Mesenchymal stem cell (in vitro differentiated cells and primary cell): ENCODE results near the gene JAGN1.
"Not testable (repeated sequence)": the region's sequence is repeated elsewhere in the genome, so short reads cannot be mapped to it uniquely, and the experiment has no call there.

ENCODE experiments used
- DNase-seq: peaks from one replicate; pipeline ENCODE4 v3.0.0-alpha.2; 2013
- H2AFZ ChIP-seq: one replicate; pipeline ENCODE4 v1.6.1; 2013; ENCODE audit warnings: low read depth, mild to moderate bottlenecking, control low read depth, inconsistent platforms, low read length, moderate library complexity
- H2AK5ac ChIP-seq: 2 replicates; pipeline ENCODE4 v1.6.1; 2013; ENCODE audit warnings: low read length, moderate library complexity, mild to moderate bottlenecking, inconsistent platforms; ENCODE audit not compliant: severe bottlenecking
- H2BK120ac ChIP-seq: one replicate; pipeline ENCODE4 v1.6.1; 2013; ENCODE audit warnings: low read depth, mild to moderate bottlenecking, inconsistent platforms, low read length, moderate library complexity
- H2BK12ac ChIP-seq, 2 experiments: one replicate each; pipeline ENCODE4 v1.6.1; 2013; ENCODE audit warnings: inconsistent platforms in 2 of 2, low read length in 2 of 2, mild to moderate bottlenecking in 2 of 2, moderate library complexity in 2 of 2, control low read depth in 1 of 2
- H2BK15ac ChIP-seq: one replicate; pipeline ENCODE4 v1.6.1; 2013; ENCODE audit warnings: mild to moderate bottlenecking, low read depth, inconsistent platforms; ENCODE audit not compliant: poor library complexity, severe bottlenecking
- H2BK5ac ChIP-seq: 2 replicates; pipeline ENCODE4 v1.6.1; 2013; ENCODE audit warnings: low read depth, mild to moderate bottlenecking, low read length, control low read depth, inconsistent platforms; ENCODE audit not compliant: poor library complexity, severe bottlenecking
- H3K14ac ChIP-seq, 2 experiments: one replicate each; pipeline ENCODE4 v1.6.1; 2013; ENCODE audit warnings: inconsistent platforms in 2 of 2, low read length in 2 of 2, control low read depth in 1 of 2, mild to moderate bottlenecking in 1 of 2, moderate library complexity in 1 of 2
- H3K18ac ChIP-seq, 2 experiments: one replicate each; pipeline ENCODE4 v1.6.1; 2013; ENCODE audit warnings: inconsistent platforms in 2 of 2, low read length in 2 of 2, control low read depth in 1 of 2, low read depth in 1 of 2, mild to moderate bottlenecking in 1 of 2
- H3K23ac ChIP-seq, 2 experiments: one replicate each; pipeline ENCODE4 v1.6.1; 2013; ENCODE audit warnings: inconsistent platforms in 2 of 2, low read length in 2 of 2, mild to moderate bottlenecking in 2 of 2, moderate library complexity in 2 of 2, control low read depth in 1 of 2
- H3K27ac ChIP-seq: 2 replicates; pipeline ENCODE4 v1.5.1; 2013; ENCODE audit warnings: mild to moderate bottlenecking, moderate library complexity, low read length, control low read depth, inconsistent platforms; ENCODE audit not compliant: poor library complexity, severe bottlenecking
- H3K27me3 ChIP-seq, 2 experiments: 2 replicates each; pipeline versions ENCODE4 v1.6.1 to v1.7.0; 2013; ENCODE audit warnings: low read length in 2 of 2, mild to moderate bottlenecking in 2 of 2, moderate library complexity in 2 of 2, control low read depth in 1 of 2, inconsistent platforms in 1 of 2; ENCODE audit not compliant: control insufficient read depth in 1 of 2, insufficient read depth in 1 of 2
- H3K36me3 ChIP-seq, 2 experiments: 2 replicates each; pipeline versions ENCODE4 v1.6.1 to v1.7.0; 2013; ENCODE audit warnings: low read length in 2 of 2, control low read depth in 1 of 2, inconsistent platforms in 1 of 2, low read depth in 1 of 2, mild to moderate bottlenecking in 1 of 2; ENCODE audit not compliant: insufficient read depth in 2 of 2, control insufficient read depth in 1 of 2
- H3K4ac ChIP-seq, 2 experiments: one replicate each; pipeline ENCODE4 v1.6.1; 2013; ENCODE audit warnings: inconsistent platforms in 2 of 2, low read length in 2 of 2, mild to moderate bottlenecking in 2 of 2, moderate library complexity in 2 of 2, control low read depth in 1 of 2, low read depth in 1 of 2
- H3K4me1 ChIP-seq: 2 replicates; pipeline ENCODE4 v1.6.1; 2013; ENCODE audit warnings: low read depth, low read length, control low read depth; ENCODE audit not compliant: control insufficient read depth, insufficient read depth
- H3K4me2 ChIP-seq: 2 replicates; pipeline ENCODE4 v1.6.1; 2013; ENCODE audit warnings: low read length, mild to moderate bottlenecking, inconsistent platforms; ENCODE audit not compliant: poor library complexity, severe bottlenecking
- H3K4me3 ChIP-seq, 2 experiments: 2 replicates each; pipeline versions ENCODE4 v1.5.1 to v1.7.0; 2013; ENCODE audit warnings: low read length in 2 of 2, mild to moderate bottlenecking in 2 of 2, control low read depth in 1 of 2, low read depth in 1 of 2; ENCODE audit not compliant: insufficient read depth in 1 of 2
- H3K79me1 ChIP-seq: replicated peaks from 2 replicates; pipeline ENCODE4 v1.6.1; 2013; ENCODE audit warnings: mild to moderate bottlenecking, control low read depth, low read length, inconsistent platforms; ENCODE audit not compliant: poor library complexity, severe bottlenecking
- H3K9ac ChIP-seq: 2 replicates; pipeline ENCODE4 v1.7.0; 2013; ENCODE audit warnings: mild to moderate bottlenecking, low read length, moderate library complexity
- H3K9me3 ChIP-seq: 2 replicates; pipeline ENCODE4 v1.7.0; 2013; ENCODE audit warnings: mild to moderate bottlenecking, low read length; ENCODE audit not compliant: control insufficient read depth
- H4K8ac ChIP-seq: one replicate; pipeline ENCODE4 v1.6.1; 2013; ENCODE audit warnings: inconsistent platforms, mild to moderate bottlenecking, low read length, moderate library complexity
- H4K91ac ChIP-seq: one replicate; pipeline ENCODE4 v1.6.1; 2013; ENCODE audit warnings: mild to moderate bottlenecking, low read length, inconsistent platforms
- WGBS: methylation state at CpG from one replicate; pipeline ENCODE4 v1.1.7; 2013; ENCODE audit warnings: mixed read lengths; 5-methylcytosine and 5-hydroxymethylcytosine counted together

The JAGN1 gene

GRCh38 chr3:9895715-9896114, 5.3 kb downstream of the JAGN1 start:
- peaks cover 7 to 25% of the 10 kb centered on the region in 2 experiments for H3K36me3 ChIP-seq
- not testable (repeated sequence) for H3K4me2 ChIP-seq, H3K9ac ChIP-seq, H2BK12ac ChIP-seq, H3K4me3 ChIP-seq, H3K23ac ChIP-seq, H3K9me3 ChIP-seq, H2AK5ac ChIP-seq, H4K91ac ChIP-seq, H3K18ac ChIP-seq, H4K8ac ChIP-seq, H3K4ac ChIP-seq, H2BK15ac ChIP-seq, H3K27ac ChIP-seq, H2AFZ ChIP-seq, H3K14ac ChIP-seq, H2BK5ac ChIP-seq, DNase-seq, H3K27me3 ChIP-seq, H2BK120ac ChIP-seq
- peaks cover 18% of the 10 kb centered on the region for H3K4me1 ChIP-seq
- 90% methylated on average over 3 of the region's 3 CpGs for WGBS
- peaks cover 14% of the 10 kb centered on the region for H3K79me1 ChIP-seq

GRCh38 chr3:9896755-9897407, 6.5 kb downstream of the JAGN1 start:
- peaks cover 14% of the 10 kb centered on the region for H3K79me1 ChIP-seq
- not testable (repeated sequence) for H3K4me2 ChIP-seq, H2BK12ac ChIP-seq, H3K14ac ChIP-seq, H3K4me3 ChIP-seq, H3K9ac ChIP-seq, H2AFZ ChIP-seq, H4K91ac ChIP-seq, H3K9me3 ChIP-seq, H2BK120ac ChIP-seq, H3K23ac ChIP-seq, H3K4ac ChIP-seq, H4K8ac ChIP-seq, H3K18ac ChIP-seq, H2BK15ac ChIP-seq, H2BK5ac ChIP-seq, H3K27me3 ChIP-seq
- H2AK5ac ChIP-seq: peak overlapping the region; percentile 74
- peak overlapping the region; percentile 99 for H3K27ac ChIP-seq
- peaks cover 18% of the 10 kb centered on the region for H3K4me1 ChIP-seq
- H3K36me3 ChIP-seq: peaks cover 7 to 22% of the 10 kb centered on the region in 2 experiments
- WGBS: 97% methylated on average over 9 of the region's 10 CpGs
- DNase-seq: peak; percentile 62

GRCh38 chr3:9897408-9898372, 7.3 kb downstream of the JAGN1 start:
- Histone ChIP-seq H3K14ac (no peak overlapping the region), H3K4me1 (peaks cover 21% of the 10 kb centered on the region), H3K23ac (no peak overlapping the region), H3K4me3 (no peak overlapping the region), H3K4ac (no peak overlapping the region), H3K18ac (no peak overlapping the region), H3K4me2 (peak overlapping the region; percentile 47), H2BK5ac (peak overlapping the region; percentile 89), H2BK15ac (no peak overlapping the region), H4K91ac (no peak overlapping the region), H3K9ac (no peak overlapping the region), H3K9me3 (no peaks in the 10 kb centered on the region), H2AFZ (no peak overlapping the region), H4K8ac (peak overlapping the region; percentile 47), H3K36me3 (peaks cover 6 to 17% of the 10 kb centered on the region in 2 experiments), H2AK5ac (peak overlapping the region; percentile 97), H2BK120ac (no peak overlapping the region), H2BK12ac (no peak overlapping the region), H3K27ac (peak overlapping the region; percentile 99), H3K27me3 (no peaks in the 10 kb centered on the region), H3K79me1 (peaks cover 12% of the 10 kb centered on the region)
- peak; percentile 22 for DNase-seq
- 79% methylated on average over 4 of the region's 4 CpGs for WGBS
